SK-N-SH (cell line): ENCODE results near the gene PDE4D. TPM values are rescaled to one million over a fixed set of nuclear protein-coding genes. Genes with fewer than 3 reads are reported as not detected.

Source experiments
- CTCF ChIA-PET: fragments of 300-600, 350-600 bp; formaldehyde crosslinking; extraction: SDS; loops from one replicate; lab custom pipeline; 2021; lab: Yijun Ruan, JAX
- POLR2A ChIA-PET: fragments of 350-600 bp; sonication (Branson Sonifier 250); formaldehyde crosslinking; extraction: SDS; loops from one replicate; lab custom pipeline; 2020; ENCODE audit warnings: antibody characterized with exemption, inconsistent platforms; lab: Yijun Ruan, JAX
- DNase-seq: peaks from one replicate; pipeline ENCODE4 v3.0.0; 2012
- H2AFZ ChIP-seq: fragments of 200-600 bp; sonication (generic); 2 replicates; pipeline ENCODE4 v1.8.1; 2016; ENCODE audit warnings: antibody characterized with exemption, mild to moderate bottlenecking, low read depth
- H3F3A ChIP-seq: fragments of 200-600 bp; sonication (generic); replicated peaks from 2 replicates; pipeline ENCODE3; 2016; ENCODE audit warnings: antibody characterized with exemption, mild to moderate bottlenecking; ENCODE audit not compliant: insufficient read depth
- H3K27ac ChIP-seq, 2 experiments: fragments of 200-500 bp in 1 of 2; fragments of 200-600 bp in 1 of 2; sonication (Bioruptor generic) in 1 of 2; sonication (generic), shearing (Covaris generic) in 1 of 2; 2 replicates each; pipeline versions ENCODE4 v1.5.1 to v1.6.1; 2014 to 2016; ENCODE audit warnings: low read depth in 2 of 2, inconsistent platforms in 1 of 2, low read length in 1 of 2, mild to moderate bottlenecking in 1 of 2, mixed read lengths in 1 of 2
- H3K27me3 ChIP-seq: fragments of 200-600 bp; sonication (generic), shearing (Covaris generic); 2 replicates; pipeline ENCODE4 v1.6.1; 2016; ENCODE audit warnings: mixed run types; ENCODE audit not compliant: insufficient read depth
- H3K36me3 ChIP-seq, 2 experiments: fragments of 200-500 bp in 1 of 2; fragments of 200-600 bp in 1 of 2; sonication (Bioruptor generic) in 1 of 2; sonication (generic) in 1 of 2; replicated peaks in 1 of 2; 2 replicates each; pipeline versions ENCODE3 to v1.5.1; 2014 to 2016; ENCODE audit warnings: low read length in 1 of 2, mild to moderate bottlenecking in 1 of 2; ENCODE audit not compliant: insufficient read depth in 2 of 2, control insufficient read depth in 1 of 2
- H3K4me1 ChIP-seq, 2 experiments: fragments of 200-500 bp in 1 of 2; fragments of 200-600 bp in 1 of 2; sonication (Bioruptor generic) in 1 of 2; sonication (generic), shearing (Covaris generic) in 1 of 2; 2 replicates each; pipeline versions ENCODE4 v1.5.1 to v1.6.1; 2014 to 2016; ENCODE audit warnings: low read depth in 1 of 2, low read length in 1 of 2, mixed run types in 1 of 2; ENCODE audit not compliant: insufficient read depth in 2 of 2, control insufficient read depth in 1 of 2
- H3K4me2 ChIP-seq: fragments of 200-600 bp; sonication (generic), shearing (Covaris generic); 2 replicates; pipeline ENCODE4 v1.6.1; 2017; ENCODE audit warnings: mixed run types
- H3K4me3 ChIP-seq, 2 experiments: fragments of 200-500 bp in 1 of 2; fragments of 200-600 bp in 1 of 2; sonication (Bioruptor generic) in 1 of 2; sonication (generic), shearing (Covaris generic) in 1 of 2; 2 replicates each; pipeline versions ENCODE4 v1.5.1 to v1.8.1; 2014 to 2016; ENCODE audit warnings: low read depth in 2 of 2, inconsistent platforms in 1 of 2, low read length in 1 of 2, mild to moderate bottlenecking in 1 of 2, mixed read lengths in 1 of 2, moderate library complexity in 1 of 2
- H3K79me2 ChIP-seq: fragments of 200-600 bp; sonication (generic); 2 replicates; pipeline ENCODE4 v1.8.1; 2017; ENCODE audit warnings: mild to moderate bottlenecking; ENCODE audit not compliant: insufficient read depth
- H3K9ac ChIP-seq: fragments of 200-600 bp; sonication (generic); 2 replicates; pipeline ENCODE4 v1.6.1; 2017; ENCODE audit warnings: mixed run types
- H3K9me2 ChIP-seq: fragments of 200-600 bp; sonication (generic); 2 replicates; pipeline ENCODE4 v1.6.1; 2017; ENCODE audit warnings: mixed run types
- H3K9me3 ChIP-seq: fragments of 200-600 bp; sonication (generic); 2 replicates; pipeline ENCODE4 v1.6.1; 2017; ENCODE audit warnings: mixed run types, mild to moderate bottlenecking, moderate library complexity
- H4K20me1 ChIP-seq: fragments of 200-600 bp; sonication (generic); 2 replicates; pipeline ENCODE4 v1.6.1; 2017; ENCODE audit warnings: mild to moderate bottlenecking, mixed run types; ENCODE audit not compliant: insufficient read depth
- CTCF ChIP-seq: fragments of 200-600 bp; sonication (generic); IDR thresholded peaks from 2 replicates; pipeline ENCODE4 v1.6.1; 2017; ENCODE audit warnings: antibody characterized with exemption, mild to moderate bottlenecking, moderate library complexity
- ELF1 ChIP-seq: IDR thresholded peaks from 2 replicates; pipeline ENCODE4 v1.4.0; 2012
- FOXJ3 ChIP-seq: sonication (generic); formaldehyde crosslinking; IDR thresholded peaks from 2 replicates; pipeline ENCODE4 v1.5.1; 2020; ENCODE audit warnings: mild to moderate bottlenecking, missing genetic modification reagents
- FOXM1 ChIP-seq: IDR thresholded peaks from 2 replicates; pipeline ENCODE4 v1.4.0; 2012; ENCODE audit warnings: low read depth, mild to moderate bottlenecking
- IRF3 ChIP-seq: fragments of 150-350 bp; IDR thresholded peaks from 2 replicates; pipeline ENCODE4 v1.6.1; 2016; ENCODE audit warnings: mild to moderate bottlenecking, low read depth, low read length
- PBX3 ChIP-seq: IDR thresholded peaks from 2 replicates; pipeline ENCODE4; 2012
- POLR2AphosphoS5 ChIP-seq: IDR thresholded peaks from 2 replicates; pipeline ENCODE4 v1.6.1; 2012; ENCODE audit warnings: low read depth, low read length
- RFX5 ChIP-seq: IDR thresholded peaks from 2 replicates; pipeline ENCODE4 v1.6.1; 2012; ENCODE audit warnings: mild to moderate bottlenecking, improper control_type of control experiment, low read length
- SIN3A ChIP-seq: IDR thresholded peaks from 2 replicates; pipeline ENCODE4 v1.6.1; 2012; ENCODE audit warnings: low read depth, mild to moderate bottlenecking, low read length, moderate library complexity, borderline replicate concordance
- USF1 ChIP-seq: IDR thresholded peaks from 2 replicates; pipeline ENCODE4 v1.4.0; 2012; ENCODE audit warnings: low read depth, borderline replicate concordance
- ZBTB33 ChIP-seq: IDR thresholded peaks from 2 replicates; pipeline ENCODE4 v1.4.0; 2012; ENCODE audit warnings: low read depth, borderline replicate concordance
- WGBS: methylation state at CpG from one replicate; pipeline ENCODE4 v1.1.6; 2017; ENCODE audit warnings: low lambda C conversion rate; 5-methylcytosine and 5-hydroxymethylcytosine counted together
- polyA plus RNA-seq, 3 experiments: library from polyadenylated mRNA; depleted of rRNA; stranded (reverse); fragments of >200 nt; gene quantifications; 2 replicates each; pipeline ENCODE4 v1.2.3, GENCODE V29; 2012

Gene PDE4D
- polyA plus RNA-seq, 1 of the 3 experiments (the other 2 are of a cell fraction): 2.4 TPM

GRCh38 chr5:59758566-59758965, 135.0 kb downstream of the PDE4D start (continued):
- no peak for TF ChIP-seq CTCF
- no peak for TF ChIP-seq POLR2AphosphoS5

GRCh38 chr5:59757442-59757841, 136.1 kb downstream of the PDE4D start:
- Histone ChIP-seq H2AFZ (no peak overlapping the region), H3F3A (peaks cover 17% of the 10 kb centered on the region), H3K27me3 (no peaks in the 10 kb centered on the region), H3K4me3 (no peak overlapping the region), H3K27ac (peak overlapping the region in 1 of 2 experiments; percentile 80; a peak in 2 of 4 replicates), H3K36me3 (no peaks in the 10 kb centered on the region), H3K9me2 (no peaks in the 10 kb centered on the region), H3K4me2 (no peak overlapping the region), H3K9ac (no peak overlapping the region; the same call in 1 of the 2 replicates), H3K9me3 (no peaks in the 10 kb centered on the region), H4K20me1 (no peaks in the 10 kb centered on the region), H3K4me1 (peaks cover 2 to 15% of the 10 kb centered on the region in 2 experiments; a peak in 2 of 4 replicates), H3K79me2 (0 out of 2 replicates have a peak, but pooled peaks cover 11% of the 10 kb centered on the region)
- TF ChIP-seq RFX5 (no peak), ZBTB33 (no peak), PBX3 (no peak), FOXJ3 (CRISPR knock-in tag) (no peak), ELF1 (no peak), USF1 (no peak), FOXM1 (no peak), SIN3A (no peak), IRF3 (no peak)
- WGBS: no CpG with 5 or more reads among the region's 1 CpG
- POLR2A ChIA-PET: no interaction called here
- no peak for DNase-seq
- CTCF ChIA-PET: interaction anchor here (0.8 to 1.3 kb wide), 2 partner anchors 11 to 43 kb away, joined by 3 read pairs; no protein-coding TSS in a partner anchor
